NCI-H1092 treated with DMSO at 0.1 percent for 48 hours (cell line): ENCODE results near the gene SAMHD1.
"Not testable (repeated sequence)": the region's sequence is repeated elsewhere in the genome, so short reads cannot be mapped to it uniquely, and the experiment has no call there.

Experiments used
- DNase-seq: peaks from one replicate; lab custom pipeline; 2025; lab: John Stamatoyannopoulos, UW

SAMHD1 gene

GRCh38 chr20:36951198-36951978 is at the start of gene SAMHD1:
TSS of gene SAMHD1 (minus strand) at chr20:36951708. CDS start at chr20:36951643, 65 bp downstream.
- DNase-seq, result peak; percentile 97

- not testable (repeated sequence) for DNase-seq
These were observed 48.7 kb upstream of the SAMHD1 start for GRCh38 chr20:37000171-37000570.

- no peak for DNase-seq
These were observed 47.1 kb upstream of the SAMHD1 start for GRCh38 chr20:36998652-36999051.

GRCh38 chr20:36997121-36997520 is 45.6 kb upstream of the SAMHD1 start:
- no peak for DNase-seq

GRCh38 chr20:36994221-36994620 is 42.7 kb upstream of the SAMHD1 start:
- DNase-seq, result not testable (repeated sequence)

GRCh38 chr20:36992802-36993334 is 41.4 kb upstream of the SAMHD1 start:
- DNase-seq, result no peak

GRCh38 chr20:36991703-36992102 is 40.2 kb upstream of the SAMHD1 start:
- DNase-seq, result no peak

- no peak for DNase-seq
These were observed 38.3 kb upstream of the SAMHD1 start for GRCh38 chr20:36989797-36990196.

- DNase-seq, result no peak
These were observed 37.0 kb upstream of the SAMHD1 start for GRCh38 chr20:36988494-36988966.

GRCh38 chr20:36984257-36984638 is 32.7 kb upstream of the SAMHD1 start:
- DNase-seq, result no peak

GRCh38 chr20:36975099-36975818 is 23.8 kb upstream of the SAMHD1 start:
- DNase-seq, result no peak

- no peak for DNase-seq
These were observed 23.2 kb upstream of the SAMHD1 start for GRCh38 chr20:36974660-36975059.

GRCh38 chr20:36971103-36971502 is 19.6 kb upstream of the SAMHD1 start:
- no peak for DNase-seq

- DNase-seq, result no peak
These were observed 18.1 kb upstream of the SAMHD1 start for GRCh38 chr20:36969478-36970186.

- no peak for DNase-seq
These were observed 17.5 kb upstream of the SAMHD1 start for GRCh38 chr20:36969051-36969450.

GRCh38 chr20:36967636-36968035 is 16.1 kb upstream of the SAMHD1 start:
- no peak for DNase-seq

- DNase-seq, result not testable (repeated sequence)
These were observed 15.5 kb upstream of the SAMHD1 start for GRCh38 chr20:36966965-36967364.

GRCh38 chr20:36962354-36962941 is 10.9 kb upstream of the SAMHD1 start:
- DNase-seq, result not testable (repeated sequence)

- no peak for DNase-seq
These were observed 7.7 kb upstream of the SAMHD1 start for GRCh38 chr20:36959242-36959641.

GRCh38 chr20:36957875-36958667 is 6.6 kb upstream of the SAMHD1 start:
- DNase-seq, result no peak

- no peak for DNase-seq
These were observed 5.2 kb upstream of the SAMHD1 start for GRCh38 chr20:36956674-36957073.
